Suprapubic skin (tissue), 4 donors: Measurements from ENCODE around the gene GNGT2. TPM values are rescaled to one million over a fixed set of nuclear protein-coding genes. Genes with fewer than 3 reads are reported as not detected.

ENCODE experiments used
- DNase-seq, 2 donors: peaks; one replicate each; pipeline ENCODE4 v3.0.0-alpha.2; 2019; ENCODE audit warnings: low spot score in 2 of 2
- H3K27ac ChIP-seq: fragments of 200-600 bp; sonication (generic); one replicate; pipeline ENCODE4 v1.5.1; 2019
- H3K27me3 ChIP-seq: fragments of 200-600 bp; sonication (generic); one replicate; pipeline ENCODE4 v1.5.1; 2019
- H3K36me3 ChIP-seq: fragments of 200-600 bp; sonication (generic); one replicate; pipeline ENCODE4 v1.5.1; 2019
- H3K4me1 ChIP-seq: fragments of 200-600 bp; sonication (generic); one replicate; pipeline ENCODE4 v1.5.1; 2019
- H3K4me3 ChIP-seq: fragments of 200-600 bp; sonication (generic); one replicate; pipeline ENCODE4 v1.5.1; 2019; ENCODE audit warnings: mild to moderate bottlenecking
- H3K9me3 ChIP-seq: fragments of 200-600 bp; sonication (generic); one replicate; pipeline ENCODE4 v1.5.1; 2019
- EP300 ChIP-seq: sonication (generic); formaldehyde crosslinking; IDR thresholded peaks from one replicate; pipeline ENCODE4 v1.6.1; 2017; ENCODE audit warnings: antibody characterized with exemption
- POLR2A ChIP-seq, 2 donors: fragments of 450-650 bp; IDR thresholded peaks; one replicate each; pipeline ENCODE4 v1.6.1; 2017; ENCODE audit warnings: antibody characterized with exemption in 2 of 2, mild to moderate bottlenecking in 2 of 2, moderate library complexity in 2 of 2
- POLR2AphosphoS5 ChIP-seq, 3 donors: sonication (generic); formaldehyde crosslinking; IDR thresholded peaks; one replicate each; pipeline ENCODE4 v1.6.1; 2017; ENCODE audit warnings: antibody characterized with exemption in 3 of 3
- WGBS: methylation state at CpG from one replicate; pipeline ENCODE4 v1.1.5; 2018; 5-methylcytosine and 5-hydroxymethylcytosine counted together
- total RNA-seq, 4 donors: library from RNA; depleted of rRNA; stranded (reverse); fragments of >200 nt; gene quantifications; one replicate each; pipeline ENCODE4 v1.1.0, GENCODE V29; 2016
- TF ChIP-seq, protein P1 (sequence below), 2 donors: fragments of 200-600 bp in 1 of 2; fragments of 450-650 bp in 1 of 2; sonication (generic) in 1 of 2; IDR thresholded peaks; one replicate each; pipeline ENCODE4 v1.5.1; 2016 to 2019; ENCODE audit warnings: antibody characterized with exemption in 2 of 2, mild to moderate bottlenecking in 1 of 2, moderate library complexity in 1 of 2

GNGT2 gene
- total RNA-seq, 4 donors from 2014 or later = 1.7 TPM; not detected in 3

DNA sequence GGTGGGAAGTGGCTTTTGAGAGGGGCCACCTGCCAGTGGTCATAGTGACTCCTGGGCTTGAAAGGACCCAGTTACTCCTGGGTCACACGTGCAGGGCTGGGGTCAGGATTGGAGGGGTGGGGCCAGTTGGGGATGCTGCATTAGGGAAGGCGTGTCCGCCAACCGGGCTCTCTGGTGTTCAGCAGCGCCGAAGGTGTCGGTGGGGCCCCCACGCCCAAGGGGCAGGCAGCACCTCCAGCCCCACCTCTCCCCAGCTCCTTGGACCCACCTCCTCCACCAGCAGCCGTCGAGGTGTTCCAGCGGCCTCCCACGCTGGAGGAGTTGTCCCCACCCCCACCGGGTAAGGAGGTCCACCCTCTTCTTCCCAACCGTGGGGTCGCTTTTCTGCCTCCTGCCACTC is 9.6 kb upstream of the GNGT2 start:
- no peak for TF ChIP-seq POLR2AphosphoS5 (IDR thresholded peaks at IDR 0.05)
- TF ChIP-seq POLR2A (IDR thresholded peaks at IDR 0.05) = no peak
- TF ChIP-seq EP300 = no peak
- TF ChIP-seq, protein P1, sequence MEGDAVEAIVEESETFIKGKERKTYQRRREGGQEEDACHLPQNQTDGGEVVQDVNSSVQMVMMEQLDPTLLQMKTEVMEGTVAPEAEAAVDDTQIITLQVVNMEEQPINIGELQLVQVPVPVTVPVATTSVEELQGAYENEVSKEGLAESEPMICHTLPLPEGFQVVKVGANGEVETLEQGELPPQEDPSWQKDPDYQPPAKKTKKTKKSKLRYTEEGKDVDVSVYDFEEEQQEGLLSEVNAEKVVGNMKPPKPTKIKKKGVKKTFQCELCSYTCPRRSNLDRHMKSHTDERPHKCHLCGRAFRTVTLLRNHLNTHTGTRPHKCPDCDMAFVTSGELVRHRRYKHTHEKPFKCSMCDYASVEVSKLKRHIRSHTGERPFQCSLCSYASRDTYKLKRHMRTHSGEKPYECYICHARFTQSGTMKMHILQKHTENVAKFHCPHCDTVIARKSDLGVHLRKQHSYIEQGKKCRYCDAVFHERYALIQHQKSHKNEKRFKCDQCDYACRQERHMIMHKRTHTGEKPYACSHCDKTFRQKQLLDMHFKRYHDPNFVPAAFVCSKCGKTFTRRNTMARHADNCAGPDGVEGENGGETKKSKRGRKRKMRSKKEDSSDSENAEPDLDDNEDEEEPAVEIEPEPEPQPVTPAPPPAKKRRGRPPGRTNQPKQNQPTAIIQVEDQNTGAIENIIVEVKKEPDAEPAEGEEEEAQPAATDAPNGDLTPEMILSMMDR (IDR thresholded peaks at IDR 0.05) = no peak
- no peaks in the 10 kb centered on the region for H3K9me3 ChIP-seq
- H3K4me3 ChIP-seq = no peak overlapping the region
- 87% methylated on average over 5 of the region's 15 CpGs for WGBS
- no peak for DNase-seq
- no peak overlapping the region for H3K27ac ChIP-seq
- H3K36me3 ChIP-seq = no peaks in the 10 kb centered on the region
- H3K27me3 ChIP-seq = peaks cover 62% of the 10 kb centered on the region
- peaks cover 40% of the 10 kb centered on the region for H3K4me1 ChIP-seq

DNA sequence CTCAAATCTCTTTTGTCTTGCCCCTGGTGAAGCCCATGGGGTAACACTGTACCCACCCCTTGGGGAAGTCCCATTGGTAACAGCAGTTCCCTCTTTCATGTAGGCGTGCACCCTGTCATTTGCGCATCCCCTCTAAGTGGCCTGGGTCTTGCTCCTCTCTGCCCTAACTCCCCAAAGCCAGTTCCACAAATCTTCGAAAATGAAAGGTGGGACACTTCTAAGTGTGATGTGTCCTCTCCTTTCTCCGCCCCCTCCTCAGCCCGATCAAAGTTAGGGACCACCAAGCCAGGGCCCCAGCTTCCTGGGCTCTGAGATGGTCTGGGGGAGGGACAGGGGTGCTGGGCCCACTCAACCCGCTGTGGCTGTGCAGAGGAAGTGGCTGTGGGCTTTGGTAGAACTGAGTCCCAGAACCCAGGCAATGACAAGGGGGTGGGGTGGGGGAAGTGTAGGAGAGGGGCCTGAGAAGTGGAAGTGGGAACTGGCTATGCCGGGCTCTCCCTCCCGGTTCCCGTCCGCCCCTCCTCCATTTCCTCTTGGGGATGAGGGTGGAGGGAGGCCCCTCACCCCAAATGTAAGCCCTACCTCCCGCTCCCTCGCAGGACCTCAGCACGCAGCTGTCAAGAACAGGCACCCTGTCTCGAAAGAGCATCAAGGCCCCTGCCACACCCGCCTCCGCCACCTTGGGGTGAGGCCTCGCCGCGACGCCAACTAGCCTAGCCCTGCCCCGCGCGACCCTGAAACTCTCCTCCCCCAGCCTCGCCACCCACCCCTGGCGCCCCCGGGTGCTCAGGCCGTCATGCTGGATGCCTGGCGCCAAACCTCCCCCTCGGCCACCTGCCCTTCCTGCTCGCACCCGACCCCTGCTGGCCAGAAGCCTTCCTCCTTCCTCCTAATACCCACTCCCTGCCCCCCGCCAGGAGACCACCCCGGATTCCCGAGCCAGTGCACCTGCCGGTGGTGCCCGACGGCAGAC is 8.9 kb upstream of the GNGT2 start:
- DNase-seq = no peak
- no peaks in the 10 kb centered on the region for H3K9me3 ChIP-seq
- H3K4me3 ChIP-seq = no peak overlapping the region
- H3K4me1 ChIP-seq = peaks cover 33% of the 10 kb centered on the region
- H3K27me3 ChIP-seq = peaks cover 55% of the 10 kb centered on the region
- WGBS = 34% methylated on average over 23 of the region's 37 CpGs
- H3K36me3 ChIP-seq = no peaks in the 10 kb centered on the region
- H3K27ac ChIP-seq = no peak overlapping the region
- no peak for TF ChIP-seq EP300
- no peak for TF ChIP-seq POLR2AphosphoS5 (IDR thresholded peaks at IDR 0.05)
- TF ChIP-seq POLR2A (IDR thresholded peaks at IDR 0.05) = no peak
- TF ChIP-seq, protein P1 (IDR thresholded peaks at IDR 0.05) = no peak

DNA sequence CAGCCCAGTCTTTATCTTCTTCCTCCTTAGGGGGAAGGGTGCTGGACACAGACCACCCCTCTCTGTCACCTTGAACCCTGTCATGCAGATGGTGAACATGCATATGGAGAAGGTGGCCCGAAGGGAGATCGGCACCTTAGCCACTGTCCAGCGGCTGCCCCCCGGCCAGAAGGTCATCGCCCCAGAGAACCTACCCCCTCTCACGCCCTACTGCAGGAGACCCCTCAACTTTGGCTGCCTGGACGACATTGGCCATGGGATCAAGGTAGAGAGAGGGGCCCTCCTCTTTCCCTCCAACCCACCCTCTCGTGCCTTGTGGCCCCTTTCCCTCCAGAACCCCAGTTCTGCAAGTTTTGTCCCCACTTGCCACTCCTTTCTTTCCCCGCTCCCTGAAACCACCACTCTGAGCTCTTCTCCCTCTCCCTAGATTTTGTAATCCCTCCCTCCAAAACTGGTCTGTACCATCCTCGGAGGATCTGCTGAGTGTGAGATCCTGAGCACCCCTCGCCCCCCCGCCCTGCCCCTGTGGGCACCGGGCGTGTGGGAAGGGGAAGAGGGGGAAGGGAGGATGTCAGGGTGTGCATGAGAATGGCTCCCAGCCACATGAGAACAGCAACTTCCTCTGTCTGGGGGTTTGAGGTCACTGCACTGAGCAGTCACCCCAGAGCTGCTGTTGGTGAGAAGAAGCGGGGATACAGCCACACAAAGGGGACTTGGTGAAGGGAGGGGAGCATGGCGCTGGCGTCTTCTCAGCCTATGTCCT is 7.5 kb upstream of the GNGT2 start:
- H3K4me3 ChIP-seq = no peak overlapping the region

DNA sequence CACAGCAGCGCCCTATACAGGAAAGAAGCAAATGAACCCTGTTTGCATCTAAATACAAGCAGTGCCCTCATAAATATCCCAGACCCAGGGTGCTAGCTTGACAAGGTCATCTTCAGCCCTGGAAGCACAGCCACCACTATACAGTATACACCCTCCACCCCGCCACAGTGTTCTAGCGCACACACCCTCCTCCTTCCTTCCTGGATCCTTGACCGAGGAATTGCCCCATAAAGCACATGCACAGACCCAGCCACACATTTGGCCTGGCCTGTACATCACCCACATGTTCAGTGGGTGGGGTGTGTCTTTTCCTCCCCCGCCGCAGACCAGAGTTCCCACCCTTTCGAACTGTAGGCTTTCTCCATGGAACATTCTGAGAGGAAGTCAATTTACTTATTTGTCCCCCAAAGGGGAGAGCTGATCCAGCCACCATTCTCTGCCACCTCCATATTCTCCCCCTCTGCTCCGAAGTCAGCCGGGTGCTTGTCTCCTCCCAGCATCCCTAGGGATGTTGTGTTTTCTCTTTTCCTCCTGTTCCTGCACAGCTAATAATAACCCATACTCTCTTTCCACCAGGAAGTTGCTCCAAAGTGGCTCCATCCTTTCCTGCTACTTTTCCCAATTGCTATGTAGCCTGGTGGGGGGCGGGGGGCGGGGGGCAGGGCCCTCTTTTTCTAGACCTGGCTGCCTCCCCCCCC is 6.7 kb upstream of the GNGT2 start:
- H3K27ac ChIP-seq = no peak overlapping the region
- TF ChIP-seq, protein P1 (IDR thresholded peaks at IDR 0.05) = no peak
- no peak for TF ChIP-seq POLR2A (IDR thresholded peaks at IDR 0.05)
- no peak for TF ChIP-seq EP300
- no peak for TF ChIP-seq POLR2AphosphoS5 (IDR thresholded peaks at IDR 0.05)
- DNase-seq = no peak
- H3K27me3 ChIP-seq = peaks cover 34% of the 10 kb centered on the region
- no peaks in the 10 kb centered on the region for H3K9me3 ChIP-seq
- peaks cover 20% of the 10 kb centered on the region for H3K4me1 ChIP-seq
- H3K36me3 ChIP-seq = no peaks in the 10 kb centered on the region
- WGBS = 58% methylated on average over 11 of the region's 11 CpGs
- no peak overlapping the region for H3K4me3 ChIP-seq

More for the DNA sequence above, 7.5 kb upstream of the GNGT2 start:
- WGBS = 60% methylated on average over 17 of the region's 17 CpGs
- Histone ChIP-seq H3K9me3 (no peaks in the 10 kb centered on the region), H3K27ac (no peak overlapping the region), H3K4me1 (peaks cover 20% of the 10 kb centered on the region), H3K27me3 (peaks cover 41% of the 10 kb centered on the region), H3K36me3 (no peaks in the 10 kb centered on the region)
- TF ChIP-seq POLR2AphosphoS5 (IDR thresholded peaks at IDR 0.05) (peak in 1 of 3 donors; percentile 12), EP300 (no peak)
- TF ChIP-seq, protein P1 (IDR thresholded peaks at IDR 0.05) = no peak
- DNase-seq = no peak
